ENCODE results near the gene ZNF219. TPM values are rescaled to one million over a fixed set of nuclear protein-coding genes. Genes with fewer than 3 reads are reported as not detected.

The ZNF219 gene
- total RNA-seq, 1 donor from 2014 or later: 103 TPM

DNA sequence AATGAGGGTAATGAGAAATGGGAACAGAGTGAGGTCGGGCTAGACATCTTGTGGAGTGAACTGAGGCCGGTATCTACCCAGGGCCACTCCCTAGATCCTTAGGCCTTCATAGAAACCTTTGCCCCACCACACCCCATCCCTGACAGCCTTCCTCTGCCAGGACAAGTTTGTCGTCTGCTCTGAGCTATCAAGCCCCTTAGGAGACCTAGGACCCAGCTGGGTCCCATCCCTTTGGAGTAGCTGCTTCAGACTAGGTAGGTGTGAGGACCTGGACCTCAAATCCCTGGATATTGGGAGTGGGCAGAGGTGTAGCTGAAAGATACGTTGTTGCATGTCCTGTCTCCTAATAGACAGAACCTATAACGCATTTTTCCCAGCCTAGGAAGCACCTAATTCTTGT, 2.5 kb upstream of the ZNF219 start, which contains the start of gene TMEM253:
Gene TMEM253, plus strand, starts transcription at position 136 of the 400 bp plus-strand sequence. CDS start 278 bp downstream, outside the sequence.
- peaks cover 27% of the 10 kb centered on the region for H3K9me3 Mint-ChIP-seq (ENCODE audit: unreplicated experiment)
- peak within 1 kb of the TSS; percentile 91 for H3K27ac Mint-ChIP-seq (ENCODE audit: unreplicated experiment)

DNA sequence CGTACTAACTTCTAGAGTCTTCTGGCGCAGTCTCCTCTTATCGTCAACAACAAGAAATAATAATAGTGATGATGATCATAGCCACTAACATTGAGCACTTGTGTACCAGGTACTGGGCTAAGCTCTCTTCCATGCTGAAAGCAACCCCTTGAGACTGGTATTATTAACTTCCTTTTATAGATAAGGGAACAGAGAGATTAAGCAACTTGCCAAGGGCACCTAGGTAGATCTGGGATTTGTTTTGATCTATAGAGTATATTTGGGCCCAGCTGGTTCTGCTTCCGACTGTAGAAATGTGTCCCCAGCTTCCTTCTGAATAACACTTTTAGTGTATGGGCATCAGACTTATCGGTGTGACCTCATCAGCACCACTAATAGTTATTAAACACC, 1.1 kb upstream of the ZNF219 start:
- Mint-ChIP-seq H3K9me3 (ENCODE audit: unreplicated experiment) (peaks cover 34% of the 10 kb centered on the region), H3K4me3 (ENCODE audit: unreplicated experiment) (peak overlapping the region; percentile 99), H3K27me3 (ENCODE audit: unreplicated experiment) (peaks cover 29% of the 10 kb centered on the region), H3K4me1 (ENCODE audit: low read depth, unreplicated experiment) (peaks cover 41% of the 10 kb centered on the region), H3K36me3 (ENCODE audit: unreplicated experiment) (peaks cover 3% of the 10 kb centered on the region), H3K27ac (ENCODE audit: unreplicated experiment) (peak overlapping the region; percentile 91)
- TF ChIP-seq, protein P1, sequence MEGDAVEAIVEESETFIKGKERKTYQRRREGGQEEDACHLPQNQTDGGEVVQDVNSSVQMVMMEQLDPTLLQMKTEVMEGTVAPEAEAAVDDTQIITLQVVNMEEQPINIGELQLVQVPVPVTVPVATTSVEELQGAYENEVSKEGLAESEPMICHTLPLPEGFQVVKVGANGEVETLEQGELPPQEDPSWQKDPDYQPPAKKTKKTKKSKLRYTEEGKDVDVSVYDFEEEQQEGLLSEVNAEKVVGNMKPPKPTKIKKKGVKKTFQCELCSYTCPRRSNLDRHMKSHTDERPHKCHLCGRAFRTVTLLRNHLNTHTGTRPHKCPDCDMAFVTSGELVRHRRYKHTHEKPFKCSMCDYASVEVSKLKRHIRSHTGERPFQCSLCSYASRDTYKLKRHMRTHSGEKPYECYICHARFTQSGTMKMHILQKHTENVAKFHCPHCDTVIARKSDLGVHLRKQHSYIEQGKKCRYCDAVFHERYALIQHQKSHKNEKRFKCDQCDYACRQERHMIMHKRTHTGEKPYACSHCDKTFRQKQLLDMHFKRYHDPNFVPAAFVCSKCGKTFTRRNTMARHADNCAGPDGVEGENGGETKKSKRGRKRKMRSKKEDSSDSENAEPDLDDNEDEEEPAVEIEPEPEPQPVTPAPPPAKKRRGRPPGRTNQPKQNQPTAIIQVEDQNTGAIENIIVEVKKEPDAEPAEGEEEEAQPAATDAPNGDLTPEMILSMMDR (IDR thresholded peaks at IDR 0.05; ENCODE audit: partially characterized antibody, unreplicated experiment): no peak
- no peak for DNase-seq

More for the DNA sequence above, 2.5 kb upstream of the ZNF219 start, which contains the start of gene TMEM253:
- peak within 1 kb of the TSS; percentile 99 for H3K4me3 Mint-ChIP-seq (ENCODE audit: unreplicated experiment)
- peaks cover 22% of the 10 kb centered on the region for H3K27me3 Mint-ChIP-seq (ENCODE audit: unreplicated experiment)
- peaks cover 37% of the 10 kb centered on the region for H3K4me1 Mint-ChIP-seq (ENCODE audit: low read depth, unreplicated experiment)
- DNase-seq: no peak
- H3K36me3 Mint-ChIP-seq (ENCODE audit: unreplicated experiment): peaks cover 3% of the 10 kb centered on the region
- TF ChIP-seq, protein P1 (IDR thresholded peaks at IDR 0.05; ENCODE audit: partially characterized antibody, unreplicated experiment): no peak

DNA sequence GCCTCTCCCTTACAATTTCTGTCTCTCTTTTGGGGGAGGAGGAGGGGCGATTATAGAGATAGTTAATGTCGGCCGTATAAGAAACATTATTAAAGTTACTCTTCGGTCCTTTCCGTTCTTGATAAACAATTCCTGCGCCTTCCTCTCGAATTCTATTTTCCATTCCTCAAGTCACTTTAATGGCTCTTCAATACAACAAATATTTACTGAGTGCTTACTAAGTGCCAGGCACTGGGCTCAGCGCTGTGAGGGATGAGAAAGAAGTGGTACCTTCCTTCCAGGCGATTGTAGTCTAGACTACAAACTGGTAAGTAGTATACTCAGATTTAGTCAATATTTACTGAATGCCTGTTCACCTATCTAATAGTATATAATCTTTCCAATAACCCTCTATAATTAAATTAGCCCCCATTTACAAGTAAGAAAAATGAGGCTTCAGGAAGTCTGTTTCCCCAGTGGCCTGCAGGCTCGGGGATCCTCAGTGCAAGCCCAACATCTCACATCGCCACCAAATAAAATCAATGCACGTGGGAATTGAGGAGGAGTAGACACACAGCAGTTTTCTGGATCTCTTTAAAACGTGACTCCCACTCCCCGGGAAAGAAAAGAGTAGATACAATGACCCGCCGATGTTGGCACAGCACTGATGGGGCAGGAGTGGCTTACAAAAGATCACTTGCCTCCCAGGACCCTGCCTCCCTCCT, 589 bp upstream of the ZNF219 start:
- peak overlapping the region; percentile 99 for H3K4me3 Mint-ChIP-seq (ENCODE audit: unreplicated experiment)

DNA sequence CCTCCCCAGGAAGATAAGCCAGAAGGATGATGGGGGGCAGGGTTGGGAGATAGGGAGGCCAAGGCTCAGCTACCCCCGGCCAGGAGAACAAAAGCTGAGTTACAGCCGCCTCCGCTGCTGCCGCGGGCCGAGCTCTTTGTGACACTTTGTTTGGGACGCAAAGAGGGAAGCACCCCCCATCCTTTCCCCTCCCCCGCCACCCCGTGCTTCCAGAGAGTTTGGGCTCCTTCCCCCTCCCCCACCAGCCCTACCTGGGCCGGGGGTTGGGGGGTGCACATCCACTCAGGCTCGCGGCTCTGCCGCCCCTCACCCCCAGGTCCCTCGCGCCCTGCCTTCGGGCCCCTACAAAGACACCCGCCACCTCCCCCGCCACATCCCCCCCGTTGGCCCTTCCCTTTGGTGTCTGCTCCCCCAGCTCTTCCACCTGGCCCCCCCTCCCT, 799 bp downstream of the ZNF219 start:
- peaks cover 47% of the 10 kb centered on the region for H3K4me1 Mint-ChIP-seq (ENCODE audit: low read depth, unreplicated experiment)
- peak; percentile 56 for DNase-seq
- H3K4me3 Mint-ChIP-seq (ENCODE audit: unreplicated experiment): peak overlapping the region; percentile 97
- H3K27ac Mint-ChIP-seq (ENCODE audit: unreplicated experiment): peak overlapping the region; percentile 100
- TF ChIP-seq, protein P1 (IDR thresholded peaks at IDR 0.05; ENCODE audit: partially characterized antibody, unreplicated experiment): no peak
- H3K27me3 Mint-ChIP-seq (ENCODE audit: unreplicated experiment): peaks cover 37% of the 10 kb centered on the region
- H3K36me3 Mint-ChIP-seq (ENCODE audit: unreplicated experiment): peaks cover 3% of the 10 kb centered on the region
- peaks cover 33% of the 10 kb centered on the region for H3K9me3 Mint-ChIP-seq (ENCODE audit: unreplicated experiment)

More for the DNA sequence above, 589 bp upstream of the ZNF219 start:
- no peak for DNase-seq
- peaks cover 34% of the 10 kb centered on the region for H3K9me3 Mint-ChIP-seq (ENCODE audit: unreplicated experiment)
- peaks cover 30% of the 10 kb centered on the region for H3K27me3 Mint-ChIP-seq (ENCODE audit: unreplicated experiment)
- TF ChIP-seq, protein P1 (IDR thresholded peaks at IDR 0.05; ENCODE audit: partially characterized antibody, unreplicated experiment): no peak
- H3K36me3 Mint-ChIP-seq (ENCODE audit: unreplicated experiment): peaks cover 3% of the 10 kb centered on the region
- peaks cover 39% of the 10 kb centered on the region for H3K4me1 Mint-ChIP-seq (ENCODE audit: low read depth, unreplicated experiment)
- peak overlapping the region; percentile 91 for H3K27ac Mint-ChIP-seq (ENCODE audit: unreplicated experiment)

Measured in glutamatergic neuron (in vitro differentiated cells).